Measurements from ENCODE around the gene PLCB4. TPM values are rescaled to one million over a fixed set of nuclear protein-coding genes. Genes with fewer than 3 reads are reported as not detected.

The PLCB4 gene
- polyA plus RNA-seq, 3 donors, result not detected

DNA sequence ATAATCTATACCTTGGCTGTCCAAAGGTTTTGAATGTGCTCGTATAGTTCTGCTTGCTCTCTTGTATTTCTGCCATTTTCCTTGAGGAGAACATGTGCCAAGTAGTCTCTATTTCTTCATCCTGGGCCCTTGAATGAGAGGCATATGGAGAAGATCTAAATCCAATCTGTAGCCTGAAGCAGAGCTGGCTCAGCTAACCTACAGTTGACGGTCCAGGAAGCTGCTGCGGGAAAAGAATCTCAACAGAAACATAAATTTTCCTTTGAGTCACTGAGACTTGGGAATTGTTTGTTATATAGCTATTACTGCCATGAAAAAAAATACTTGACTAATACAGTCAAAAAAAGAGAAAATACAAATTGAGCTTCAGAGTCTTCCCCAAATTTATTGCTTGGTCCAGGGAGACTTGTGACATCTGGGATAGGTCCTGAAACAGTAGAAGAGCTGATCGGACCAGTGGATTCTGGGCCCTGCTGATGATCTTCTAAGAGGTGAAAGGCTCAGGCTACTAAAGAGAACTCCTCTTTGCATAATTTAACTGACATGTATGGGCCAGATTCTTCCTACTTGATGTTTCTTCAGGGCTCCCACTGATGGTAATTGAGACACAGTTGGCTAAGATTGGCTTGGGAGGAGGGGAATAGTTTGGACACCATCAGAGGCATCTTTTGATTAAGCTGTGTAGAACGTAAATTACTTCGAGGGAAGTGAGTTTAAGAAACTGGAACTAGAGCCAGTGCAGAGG lies 29.9 kb upstream of the PLCB4 start:
- Histone ChIP-seq H4K20me1 (ENCODE audit: insufficient read depth, low read length) (no peaks in the 10 kb centered on the region), H3K4me2 (replicated peaks; ENCODE audit: extremely low read depth, low read length, poor library complexity, severe bottlenecking) (no peak overlapping the region), H3K36me3 (replicated peaks in 1 of 2; ENCODE audit: control insufficient read depth in 1 of 2, insufficient read depth in 2 of 2, low read length in 2 of 2) (no peaks in the 10 kb centered on the region), H3K27me3 (ENCODE audit: control insufficient read depth in 2 of 2, insufficient read depth in 2 of 2, low read length in 2 of 2) (no peaks in the 10 kb centered on the region), H3K4me3 (replicated peaks in 1 of 3; ENCODE audit: low read depth in 2 of 3, low read length in 3 of 3) (no peak overlapping the region), H3K27ac (ENCODE audit: low read depth in 1 of 2, low read length in 2 of 2) (no peak overlapping the region), H3K9ac (ENCODE audit: insufficient read depth, low read length, poor library complexity, severe bottlenecking) (no peak overlapping the region), H3K9me3 (replicated peaks in 1 of 2; ENCODE audit: control insufficient read depth in 1 of 2, insufficient read depth in 1 of 2, low read length in 2 of 2) (no peaks in the 10 kb centered on the region), H3K4me1 (ENCODE audit: control insufficient read depth in 1 of 2, insufficient read depth in 2 of 2, low read length in 2 of 2) (no peaks in the 10 kb centered on the region), H3K79me2 (ENCODE audit: insufficient read depth, low read length) (no peaks in the 10 kb centered on the region), H2AFZ (ENCODE audit: insufficient read depth, low read depth, low read length, poor library complexity, severe bottlenecking) (no peak overlapping the region)
- no peaks in the 10 kb centered on the region for H3K4me1 Mint-ChIP-seq
- WGBS (ENCODE audit: insufficient coverage), result 54% methylated on average over 3 of the region's 6 CpGs
- intact Hi-C loops (cut with micrococcal nuclease), result no loop called here
- H3K27ac Mint-ChIP-seq, result no peak overlapping the region
- H3K4me3 Mint-ChIP-seq, result no peak overlapping the region
- peaks cover 0 to 2% (median 0%) of the 10 kb centered on the region in 7 donors for H3K9me3 Mint-ChIP-seq
- no peak for DNase-seq
- H3K36me3 Mint-ChIP-seq, result no peaks in the 10 kb centered on the region
- H3K27me3 Mint-ChIP-seq (ENCODE audit: low read depth in 3 of 3), result no peaks in the 10 kb centered on the region
- TF ChIP-seq, protein P1, sequence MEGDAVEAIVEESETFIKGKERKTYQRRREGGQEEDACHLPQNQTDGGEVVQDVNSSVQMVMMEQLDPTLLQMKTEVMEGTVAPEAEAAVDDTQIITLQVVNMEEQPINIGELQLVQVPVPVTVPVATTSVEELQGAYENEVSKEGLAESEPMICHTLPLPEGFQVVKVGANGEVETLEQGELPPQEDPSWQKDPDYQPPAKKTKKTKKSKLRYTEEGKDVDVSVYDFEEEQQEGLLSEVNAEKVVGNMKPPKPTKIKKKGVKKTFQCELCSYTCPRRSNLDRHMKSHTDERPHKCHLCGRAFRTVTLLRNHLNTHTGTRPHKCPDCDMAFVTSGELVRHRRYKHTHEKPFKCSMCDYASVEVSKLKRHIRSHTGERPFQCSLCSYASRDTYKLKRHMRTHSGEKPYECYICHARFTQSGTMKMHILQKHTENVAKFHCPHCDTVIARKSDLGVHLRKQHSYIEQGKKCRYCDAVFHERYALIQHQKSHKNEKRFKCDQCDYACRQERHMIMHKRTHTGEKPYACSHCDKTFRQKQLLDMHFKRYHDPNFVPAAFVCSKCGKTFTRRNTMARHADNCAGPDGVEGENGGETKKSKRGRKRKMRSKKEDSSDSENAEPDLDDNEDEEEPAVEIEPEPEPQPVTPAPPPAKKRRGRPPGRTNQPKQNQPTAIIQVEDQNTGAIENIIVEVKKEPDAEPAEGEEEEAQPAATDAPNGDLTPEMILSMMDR (IDR thresholded peaks at IDR 0.05), result no peak

DNA sequence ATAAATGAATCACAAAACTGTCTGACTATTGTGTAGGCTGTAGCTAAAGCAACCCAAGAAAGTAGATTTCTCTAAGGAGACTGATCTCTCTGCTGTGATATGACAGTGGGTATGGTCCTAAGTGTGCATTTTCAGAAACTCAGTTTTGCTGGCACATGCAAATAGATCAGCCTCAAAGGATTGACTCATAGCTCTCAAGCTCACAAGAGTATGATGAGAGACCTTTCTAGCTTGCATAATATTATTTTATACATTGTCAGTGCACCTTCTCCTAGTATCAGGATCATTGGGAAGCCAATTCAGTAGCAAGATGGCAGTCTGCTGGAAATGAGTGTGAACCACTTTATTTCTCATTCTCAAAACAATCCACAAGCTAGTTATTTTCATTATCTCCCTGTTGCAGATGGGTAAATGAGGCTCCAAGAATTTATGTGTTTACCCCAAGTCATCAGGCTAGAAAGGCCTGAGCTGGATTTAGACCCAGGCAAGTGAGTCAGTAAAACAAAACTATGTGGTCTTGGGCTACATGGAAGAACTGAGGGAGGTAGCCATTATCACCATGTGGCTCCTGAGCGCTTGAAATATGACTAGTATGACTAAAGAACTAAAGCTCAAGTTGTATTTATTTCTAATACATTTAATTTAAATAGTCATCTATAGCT lies 27.9 kb upstream of the PLCB4 start:
- Histone ChIP-seq H3K9ac (ENCODE audit: insufficient read depth, low read length, poor library complexity, severe bottlenecking) (no peak overlapping the region), H3K27me3 (ENCODE audit: control insufficient read depth in 2 of 2, insufficient read depth in 2 of 2, low read length in 2 of 2) (no peaks in the 10 kb centered on the region), H3K27ac (ENCODE audit: low read depth in 1 of 2, low read length in 2 of 2) (no peak overlapping the region), H3K4me1 (ENCODE audit: control insufficient read depth in 1 of 2, insufficient read depth in 2 of 2, low read length in 2 of 2) (no peaks in the 10 kb centered on the region), H2AFZ (ENCODE audit: insufficient read depth, low read depth, low read length, poor library complexity, severe bottlenecking) (no peak overlapping the region), H3K36me3 (replicated peaks in 1 of 2; ENCODE audit: control insufficient read depth in 1 of 2, insufficient read depth in 2 of 2, low read length in 2 of 2) (no peaks in the 10 kb centered on the region), H3K9me3 (replicated peaks in 1 of 2; ENCODE audit: control insufficient read depth in 1 of 2, insufficient read depth in 1 of 2, low read length in 2 of 2) (no peaks in the 10 kb centered on the region), H3K79me2 (ENCODE audit: insufficient read depth, low read length) (no peaks in the 10 kb centered on the region), H3K4me3 (replicated peaks in 1 of 3; ENCODE audit: low read depth in 2 of 3, low read length in 3 of 3) (no peak overlapping the region), H4K20me1 (ENCODE audit: insufficient read depth, low read length) (no peaks in the 10 kb centered on the region), H3K4me2 (replicated peaks; ENCODE audit: extremely low read depth, low read length, poor library complexity, severe bottlenecking) (no peak overlapping the region)
- no peak for DNase-seq
- intact Hi-C loops (cut with micrococcal nuclease), result no loop called here
- H3K4me1 Mint-ChIP-seq, result no peaks in the 10 kb centered on the region
- TF ChIP-seq, protein P1 (IDR thresholded peaks at IDR 0.05), result no peak
- no CpG with 5 or more reads among the region's 1 CpG for WGBS (ENCODE audit: insufficient coverage)
- no peaks in the 10 kb centered on the region for H3K27me3 Mint-ChIP-seq (ENCODE audit: low read depth in 3 of 3)
- H3K9me3 Mint-ChIP-seq, result peaks cover 0 to 2% (median 0%) of the 10 kb centered on the region in 7 donors
- H3K4me3 Mint-ChIP-seq, result no peak overlapping the region
- no peak overlapping the region for H3K27ac Mint-ChIP-seq
- H3K36me3 Mint-ChIP-seq, result no peaks in the 10 kb centered on the region

All from CD14-positive monocyte (primary cell).